Measurements from ENCODE around the gene PFKFB3.

DNA sequence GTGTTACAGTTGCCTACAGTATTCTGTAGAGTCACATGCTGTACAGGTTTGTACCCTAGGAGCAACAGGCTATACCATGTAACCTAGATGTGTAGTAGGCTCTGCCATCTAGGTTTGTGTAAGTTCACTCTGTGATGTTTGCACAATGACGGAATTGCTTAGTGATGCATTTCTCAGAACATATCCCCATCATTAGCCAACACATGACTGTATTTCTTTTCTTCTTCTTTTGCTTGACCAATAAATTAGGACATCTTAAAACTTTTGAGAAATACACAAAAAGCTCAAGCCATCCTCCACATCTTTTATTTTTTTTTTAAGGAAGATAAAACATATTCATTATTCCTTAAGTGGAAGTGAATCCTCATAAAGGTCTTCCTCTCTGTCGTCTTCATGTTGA is 5.4 kb upstream of the PFKFB3 start:
- TF ChIP-seq RAD21 (IDR thresholded peaks at IDR 0.05; ENCODE audit: low read depth) (no peak), EP300 (IDR thresholded peaks at IDR 0.05; ENCODE audit: borderline replicate concordance) (no peak), TAF1 (IDR thresholded peaks at IDR 0.05; ENCODE audit: low read depth) (no peak), CREB1 (IDR thresholded peaks at IDR 0.05; ENCODE audit: low read depth) (no peak), FOXM1 (IDR thresholded peaks at IDR 0.05; ENCODE audit: borderline replicate concordance, low read depth) (no peak), EGR1 (IDR thresholded peaks at IDR 0.05) (no peak), TCF12 (IDR thresholded peaks at IDR 0.05; ENCODE audit: low read depth) (no peak), NFIC (IDR thresholded peaks at IDR 0.05) (no peak), YY1 (IDR thresholded peaks at IDR 0.05; ENCODE audit: low read depth) (no peak), ZBTB7A (IDR thresholded peaks at IDR 0.05; ENCODE audit: low read depth) (no peak), CEBPB (IDR thresholded peaks at IDR 0.05) (no peak)
- TF ChIP-seq, protein P1, sequence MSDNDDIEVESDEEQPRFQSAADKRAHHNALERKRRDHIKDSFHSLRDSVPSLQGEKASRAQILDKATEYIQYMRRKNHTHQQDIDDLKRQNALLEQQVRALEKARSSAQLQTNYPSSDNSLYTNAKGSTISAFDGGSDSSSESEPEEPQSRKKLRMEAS (IDR thresholded peaks at IDR 0.05), result no peak
- TF ChIP-seq, protein P2, sequence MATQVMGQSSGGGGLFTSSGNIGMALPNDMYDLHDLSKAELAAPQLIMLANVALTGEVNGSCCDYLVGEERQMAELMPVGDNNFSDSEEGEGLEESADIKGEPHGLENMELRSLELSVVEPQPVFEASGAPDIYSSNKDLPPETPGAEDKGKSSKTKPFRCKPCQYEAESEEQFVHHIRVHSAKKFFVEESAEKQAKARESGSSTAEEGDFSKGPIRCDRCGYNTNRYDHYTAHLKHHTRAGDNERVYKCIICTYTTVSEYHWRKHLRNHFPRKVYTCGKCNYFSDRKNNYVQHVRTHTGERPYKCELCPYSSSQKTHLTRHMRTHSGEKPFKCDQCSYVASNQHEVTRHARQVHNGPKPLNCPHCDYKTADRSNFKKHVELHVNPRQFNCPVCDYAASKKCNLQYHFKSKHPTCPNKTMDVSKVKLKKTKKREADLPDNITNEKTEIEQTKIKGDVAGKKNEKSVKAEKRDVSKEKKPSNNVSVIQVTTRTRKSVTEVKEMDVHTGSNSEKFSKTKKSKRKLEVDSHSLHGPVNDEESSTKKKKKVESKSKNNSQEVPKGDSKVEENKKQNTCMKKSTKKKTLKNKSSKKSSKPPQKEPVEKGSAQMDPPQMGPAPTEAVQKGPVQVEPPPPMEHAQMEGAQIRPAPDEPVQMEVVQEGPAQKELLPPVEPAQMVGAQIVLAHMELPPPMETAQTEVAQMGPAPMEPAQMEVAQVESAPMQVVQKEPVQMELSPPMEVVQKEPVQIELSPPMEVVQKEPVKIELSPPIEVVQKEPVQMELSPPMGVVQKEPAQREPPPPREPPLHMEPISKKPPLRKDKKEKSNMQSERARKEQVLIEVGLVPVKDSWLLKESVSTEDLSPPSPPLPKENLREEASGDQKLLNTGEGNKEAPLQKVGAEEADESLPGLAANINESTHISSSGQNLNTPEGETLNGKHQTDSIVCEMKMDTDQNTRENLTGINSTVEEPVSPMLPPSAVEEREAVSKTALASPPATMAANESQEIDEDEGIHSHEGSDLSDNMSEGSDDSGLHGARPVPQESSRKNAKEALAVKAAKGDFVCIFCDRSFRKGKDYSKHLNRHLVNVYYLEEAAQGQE (IDR thresholded peaks at IDR 0.05; ENCODE audit: low read depth), result no peak
- TF ChIP-seq, protein P3, sequence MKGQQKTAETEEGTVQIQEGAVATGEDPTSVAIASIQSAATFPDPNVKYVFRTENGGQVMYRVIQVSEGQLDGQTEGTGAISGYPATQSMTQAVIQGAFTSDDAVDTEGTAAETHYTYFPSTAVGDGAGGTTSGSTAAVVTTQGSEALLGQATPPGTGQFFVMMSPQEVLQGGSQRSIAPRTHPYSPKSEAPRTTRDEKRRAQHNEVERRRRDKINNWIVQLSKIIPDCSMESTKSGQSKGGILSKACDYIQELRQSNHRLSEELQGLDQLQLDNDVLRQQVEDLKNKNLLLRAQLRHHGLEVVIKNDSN (IDR thresholded peaks at IDR 0.05), result no peak
